ENCODE results near the gene ADGRA1. TPM values are rescaled to one million over a fixed set of nuclear protein-coding genes. Genes with fewer than 3 reads are reported as not detected.

ADGRA1 gene
- total and polyA plus RNA-seq, 2 of the 8 experiments (the other 6 are each of a cell fraction or from before 2014, with no cell fraction given), result 0.17 to 0.21 TPM

- Histone ChIP-seq H4K5ac (ENCODE audit: insufficient read length, low read depth, low read length) (no peak overlapping the region), H2BK20ac (ENCODE audit: low read length) (no peak overlapping the region), H3K4me2 (ENCODE audit: insufficient read depth in 1 of 2, low read depth in 2 of 2, low read length in 2 of 2) (no peak overlapping the region), H2AFZ (ENCODE audit: low read length) (no peak overlapping the region), H4K8ac (ENCODE audit: extremely low read depth, insufficient read depth, low read length) (no peak overlapping the region; the same call in 1 of the 2 replicates), H3K9ac (replicated peaks in 1 of 4; ENCODE audit: extremely low read depth in 1 of 4, low read depth in 3 of 4, low read length in 3 of 4) (no peak overlapping the region), H3K79me2 (ENCODE audit: control insufficient read depth in 1 of 2, insufficient read depth in 2 of 2, low read length in 2 of 2) (no peaks in the 10 kb centered on the region), H3K79me1 (ENCODE audit: low read depth, low read length) (no peaks in the 10 kb centered on the region), H3K9me3 (ENCODE audit: insufficient read depth in 2 of 2, low read depth in 1 of 2, low read length in 1 of 2) (no peaks in the 10 kb centered on the region), H3K56ac (replicated peaks; ENCODE audit: insufficient read length, low read depth, low read length) (no peak overlapping the region), H3K36me3 (ENCODE audit: control insufficient read depth in 2 of 4, insufficient read depth in 4 of 4, low read length in 3 of 4) (no peaks in the 10 kb centered on the region), H4K20me1 (replicated peaks in 1 of 2; ENCODE audit: control insufficient read depth in 1 of 2, insufficient read depth in 2 of 2, low read length in 2 of 2) (no peaks in the 10 kb centered on the region), H3K18ac (ENCODE audit: extremely low read depth, low read length) (no peak overlapping the region), H3K27ac (ENCODE audit: low read depth, low read length) (no peak overlapping the region), H3K23ac (ENCODE audit: insufficient read length) (no peak overlapping the region), H3K27me3 (replicated peaks in 1 of 4; ENCODE audit: control insufficient read depth in 3 of 4, extremely low read depth in 1 of 4, insufficient read depth in 3 of 4, low read length in 3 of 4) (no peaks in the 10 kb centered on the region), H2BK12ac (ENCODE audit: low read depth, low read length) (no peak overlapping the region), H3K14ac (ENCODE audit: insufficient read length) (no peak overlapping the region), H3K4ac (replicated peaks; ENCODE audit: insufficient read length, low read depth, low read length) (no peak overlapping the region), H2BK5ac (ENCODE audit: low read depth, low read length) (no peak overlapping the region), H3K23me2 (ENCODE audit: low read depth, low read length) (no peaks in the 10 kb centered on the region), H2BK15ac (ENCODE audit: low read length) (no peak overlapping the region), H3K4me3 (ENCODE audit: extremely low read depth in 1 of 4, insufficient read depth in 2 of 4, low read depth in 3 of 4, low read length in 4 of 4) (no peak overlapping the region), H4K91ac (replicated peaks; ENCODE audit: insufficient read length, low read length) (no peak overlapping the region), H2BK120ac (replicated peaks; ENCODE audit: low read depth, low read length) (no peak overlapping the region), H2AK5ac (ENCODE audit: low read depth, low read length) (no peak overlapping the region), H3K4me1 (replicated peaks in 1 of 4; ENCODE audit: control insufficient read depth in 3 of 4, insufficient read depth in 4 of 4, low read length in 3 of 4) (peaks cover 0 to 6% (median 5%) of the 10 kb centered on the region in 4 experiments; a peak in 6 of 7 replicates)
- 93% methylated on average over 17 of the region's 27 CpGs; no CpG with 5 or more reads in 1 of the 2 experiments for WGBS, 2 experiments (ENCODE audit: extremely low coverage in 1 of 2, insufficient coverage in 1 of 2, insufficient read length in 1 of 2, insufficient replicate concordance in 2 of 2, low coverage in 1 of 2, low lambda C conversion rate in 2 of 2, missing lambda C conversion rate in 1 of 2)
- POLR2A ChIA-PET (ENCODE audit: partially characterized antibody), result no interaction called here
- no peak for FAIRE-seq
- CTCF ChIA-PET (ENCODE audit: partially characterized antibody), result interaction anchor here (1.9 to 6.3 kb wide), 6 partner anchors 11 to 104 kb away, joined by 8 to 40 read pairs (median 12); no protein-coding TSS in a partner anchor
- DNase-seq (ENCODE audit: low read depth in 1 of 2, low spot score in 2 of 2), result peak in 1 of 2 experiments; percentile 43
- TF ChIP-seq EGR1 (IDR thresholded peaks at IDR 0.05; ENCODE audit: borderline replicate concordance, low read depth, low read length), result no peak
- TF ChIP-seq USF2 (IDR thresholded peaks at IDR 0.05; ENCODE audit: low read length), result no peak
- TF ChIP-seq EZH2 (IDR thresholded peaks at IDR 0.05; ENCODE audit: low read depth, low read length, severe bottlenecking), result no peak
- no peak for TF ChIP-seq MAX (IDR thresholded peaks at IDR 0.05)
- TF ChIP-seq NRF1 (IDR thresholded peaks at IDR 0.05; ENCODE audit: low read depth, low read length), result no peak
- no peak for TF ChIP-seq POU5F1 (IDR thresholded peaks at IDR 0.05; ENCODE audit: low read depth, low read length)
- TF ChIP-seq RFX5 (IDR thresholded peaks at IDR 0.05; ENCODE audit: borderline replicate concordance, low read depth, low read length), result no peak
- no peak for TF ChIP-seq ATF3 (IDR thresholded peaks at IDR 0.05; ENCODE audit: insufficient read depth, low read depth, low read length)
- no peak for TF ChIP-seq JUN (IDR thresholded peaks at IDR 0.05; ENCODE audit: low read depth, low read length)
- TF ChIP-seq SAP30 (IDR thresholded peaks at IDR 0.05; ENCODE audit: insufficient read depth, insufficient replicate concordance, low read length), result no peak
- TF ChIP-seq TBP (IDR thresholded peaks at IDR 0.05; ENCODE audit: low read depth, low read length), result no peak
- no peak for TF ChIP-seq CREB1 (IDR thresholded peaks at IDR 0.05)
These were observed 54.2 kb downstream of the ADGRA1 start for GRCh38 chr10:133141958-133142340.
